Gastrocnemius medialis (tissue), 4 donors: ENCODE data around the gene THAP7. TPM values are rescaled to one million over a fixed set of nuclear protein-coding genes. Genes with fewer than 3 reads are reported as not detected.

Source experiments
- ATAC-seq, 2 donors: fragments of 150-250 bp; one replicate each; pipeline ENCODE4 v1.9.1; 2016
- DNase-seq, 2 donors: peaks; one replicate each; pipeline ENCODE4 v3.0.0-alpha.2; 2019
- H3K27ac ChIP-seq, 4 donors: fragments of 200-600 bp; sonication (generic); 1 replicate in 1 of 4; 2 replicates in 3 of 4; pipeline ENCODE4 v1.5.1; 2016 to 2018; ENCODE audit warnings: mild to moderate bottlenecking in 2 of 4, moderate library complexity in 1 of 4
- H3K27me3 ChIP-seq, 3 donors: fragments of 200-600 bp; sonication (generic) in 2 of 3; 1 replicate in 1 of 3; 2 replicates in 2 of 3; pipeline versions ENCODE4 v1.5.1 to v1.6.0; 2016 to 2019; ENCODE audit warnings: mild to moderate bottlenecking in 1 of 3, moderate library complexity in 1 of 3
- H3K36me3 ChIP-seq, 2 donors: fragments of 200-600 bp; sonication (generic) in 1 of 2; one replicate each; pipeline ENCODE4 v1.5.1; 2017 to 2018
- H3K4me1 ChIP-seq, 2 donors: fragments of 200-600 bp; sonication (generic) in 1 of 2; one replicate each; pipeline ENCODE4 v1.5.1; 2016 to 2017; ENCODE audit warnings: mild to moderate bottlenecking in 2 of 2
- H3K4me3 ChIP-seq, 4 donors: fragments of 200-600 bp; sonication (generic) in 3 of 4; 1 replicate in 1 of 4; 2 replicates in 3 of 4; pipeline ENCODE4 v1.5.1; 2016 to 2019; ENCODE audit warnings: mild to moderate bottlenecking in 2 of 4
- H3K9me3 ChIP-seq, 3 donors: fragments of 200-600 bp; sonication (generic) in 2 of 3; 1 replicate in 1 of 3; 2 replicates in 2 of 3; pipeline ENCODE4 v1.5.1; 2016 to 2019
- POLR2A ChIP-seq, 2 donors: fragments of 450-650 bp; IDR thresholded peaks; one replicate each; pipeline ENCODE4 v1.6.1; 2017; ENCODE audit warnings: antibody characterized with exemption in 2 of 2, mild to moderate bottlenecking in 2 of 2, moderate library complexity in 2 of 2
- in situ Hi-C, 4 donors: fragments of 200-750 bp; cut with MboI; loops; one replicate each; pipeline versions ENCODE4 v1.15.0 to v1.8.0; 2017; ENCODE audit warnings: low sequenced_read_pairs in 4 of 4
- intact Hi-C: fragments of 100-400 bp; cut with DNase I; formaldehyde crosslinking; loops from one replicate; pipeline ENCODE4 v1.15.1; 2023; ENCODE audit warnings: low total_unique reads
- total RNA-seq, 4 donors: library from RNA; depleted of rRNA; stranded (reverse); fragments of >200 nt; gene quantifications; one replicate each; pipeline versions ENCODE4 v1.1.0 to v1.2.3, GENCODE V29; 2016
- TF ChIP-seq, protein P1 (sequence below), 5 experiments: fragments of 450-650 bp in 3 of 5; fragments of 200-600 bp in 2 of 5; sonication (generic) in 2 of 5; IDR thresholded peaks in 4 of 5; conservative IDR thresholded peaks in 1 of 5; 1 replicate in 4 of 5; 2 replicates in 1 of 5; pipeline ENCODE4 v1.5.1; 2016 to 2019; ENCODE audit warnings: antibody characterized with exemption in 5 of 5, mild to moderate bottlenecking in 3 of 5, moderate library complexity in 3 of 5

The THAP7 gene
- total RNA-seq, 4 donors from 2014 or later: 44.8 to 76.2 (median 61.7) TPM

DNA sequence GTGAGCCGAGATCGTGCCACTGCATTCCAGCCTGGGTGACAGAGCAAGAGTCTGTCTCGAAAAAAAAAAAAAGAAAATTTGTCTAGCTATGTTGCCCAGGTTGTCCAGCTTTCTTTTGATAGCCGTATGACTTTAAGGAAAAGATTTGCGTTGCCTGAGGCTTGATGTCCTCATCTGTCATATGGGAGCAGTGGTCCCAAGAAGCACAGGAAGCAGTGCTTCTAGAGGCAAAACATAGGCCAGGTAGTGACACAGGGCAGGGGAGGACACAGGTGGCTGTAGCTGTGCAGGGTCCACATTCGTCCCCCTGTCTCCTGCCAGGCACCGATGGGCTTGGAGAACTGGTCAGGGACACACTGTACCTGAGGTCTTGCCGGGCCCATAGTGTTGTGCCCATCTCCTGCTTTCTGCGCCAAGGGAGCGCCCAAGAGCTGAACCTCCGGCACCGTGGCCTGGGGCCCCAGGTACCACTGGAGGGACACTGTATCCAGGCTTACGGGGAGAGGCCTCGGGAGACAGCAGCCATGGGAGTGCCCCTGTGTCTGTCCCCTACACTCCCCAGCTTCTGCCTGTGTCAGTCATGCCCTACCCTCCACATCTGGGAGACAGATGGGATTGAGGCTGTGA lies 45.2 kb upstream of the THAP7 start:
- in situ Hi-C loops: no loop called here

GRCh38 chr22:21045585-21046294 lies 43.8 kb upstream of the THAP7 start, which contains the start of gene LRRC74B:
Gene LRRC74B (plus strand): TSS chr22:21045946. CDS start chr22:21045987, 41 bp downstream.
- Histone ChIP-seq H3K4me3 (peak within 1 kb of the TSS; percentile 55 to 78 (median 69)), H3K36me3 (no peaks in the 10 kb centered on the region), H3K27ac (peak within 1 kb of the TSS; percentile 71 to 91 (median 89)), H3K9me3 (no peaks in the 10 kb centered on the region), H3K4me1 (peaks cover 23 to 24% of the 10 kb centered on the region in 2 donors), H3K27me3 (no peaks in the 10 kb centered on the region)
- ATAC-seq: peak; percentile 77 to 82
- peak; percentile 81 to 88 for DNase-seq
- TF ChIP-seq, protein P1, sequence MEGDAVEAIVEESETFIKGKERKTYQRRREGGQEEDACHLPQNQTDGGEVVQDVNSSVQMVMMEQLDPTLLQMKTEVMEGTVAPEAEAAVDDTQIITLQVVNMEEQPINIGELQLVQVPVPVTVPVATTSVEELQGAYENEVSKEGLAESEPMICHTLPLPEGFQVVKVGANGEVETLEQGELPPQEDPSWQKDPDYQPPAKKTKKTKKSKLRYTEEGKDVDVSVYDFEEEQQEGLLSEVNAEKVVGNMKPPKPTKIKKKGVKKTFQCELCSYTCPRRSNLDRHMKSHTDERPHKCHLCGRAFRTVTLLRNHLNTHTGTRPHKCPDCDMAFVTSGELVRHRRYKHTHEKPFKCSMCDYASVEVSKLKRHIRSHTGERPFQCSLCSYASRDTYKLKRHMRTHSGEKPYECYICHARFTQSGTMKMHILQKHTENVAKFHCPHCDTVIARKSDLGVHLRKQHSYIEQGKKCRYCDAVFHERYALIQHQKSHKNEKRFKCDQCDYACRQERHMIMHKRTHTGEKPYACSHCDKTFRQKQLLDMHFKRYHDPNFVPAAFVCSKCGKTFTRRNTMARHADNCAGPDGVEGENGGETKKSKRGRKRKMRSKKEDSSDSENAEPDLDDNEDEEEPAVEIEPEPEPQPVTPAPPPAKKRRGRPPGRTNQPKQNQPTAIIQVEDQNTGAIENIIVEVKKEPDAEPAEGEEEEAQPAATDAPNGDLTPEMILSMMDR (IDR thresholded peaks at IDR 0.05 in 4 of 5, conservative IDR thresholded peaks at IDR 0.05 in 1 of 5): no peak
- TF ChIP-seq POLR2A (IDR thresholded peaks at IDR 0.05): no peak
- in situ Hi-C loops: no loop called here
- intact Hi-C loops: loop anchor here (1.0 kb wide), 3 partner anchors 30 to 63 kb away; partner anchors contain the start of genes LZTR1, P2RX6 and THAP7

More for the DNA sequence above, 45.2 kb upstream of the THAP7 start:
- Histone ChIP-seq H3K27ac (no peak overlapping the region), H3K4me1 (peaks cover 17 to 24% of the 10 kb centered on the region in 2 donors), H3K4me3 (no peak overlapping the region), H3K9me3 (no peaks in the 10 kb centered on the region), H3K27me3 (no peaks in the 10 kb centered on the region), H3K36me3 (no peaks in the 10 kb centered on the region)
- intact Hi-C loops: no loop called here
- TF ChIP-seq, protein P1 (IDR thresholded peaks at IDR 0.05 in 4 of 5, conservative IDR thresholded peaks at IDR 0.05 in 1 of 5): no peak
- TF ChIP-seq POLR2A (IDR thresholded peaks at IDR 0.05): no peak
- ATAC-seq (no peak), DNase-seq (no peak)

DNA sequence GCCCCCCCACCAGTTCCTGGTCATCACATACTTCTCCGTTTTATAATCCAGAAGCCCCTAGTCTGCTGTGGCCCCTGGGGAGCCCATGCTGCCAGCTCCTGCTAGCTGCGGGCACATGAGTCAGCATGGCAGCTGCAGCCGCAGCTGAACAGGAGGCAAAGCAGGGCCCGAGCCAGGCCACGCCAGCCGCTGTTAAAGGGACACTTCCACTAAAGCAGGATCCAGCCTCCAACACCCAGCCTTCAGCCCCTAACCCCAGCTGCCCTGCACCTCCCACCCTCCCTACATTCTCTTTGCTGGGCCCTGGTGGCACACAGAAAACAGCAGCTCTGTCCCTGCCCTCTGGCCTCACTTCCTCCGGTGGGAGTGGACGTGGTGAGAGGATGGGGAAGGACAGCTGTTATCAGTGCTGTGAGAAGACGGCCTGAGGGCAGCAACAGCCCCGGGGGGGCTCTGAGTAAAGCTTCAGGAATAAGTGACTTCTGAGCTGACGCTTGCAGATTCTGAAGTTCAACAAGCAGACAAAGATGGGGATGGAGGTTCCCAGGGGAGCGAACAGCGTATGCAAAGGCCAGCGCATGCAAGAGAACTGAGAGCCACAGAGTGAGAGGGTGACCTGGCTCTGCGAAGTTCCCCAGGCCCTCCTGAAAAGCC lies 43.1 kb upstream of the THAP7 start:
- peak; percentile 47 to 73 for DNase-seq
- intact Hi-C loops (loop anchor here (1.0 kb wide), 3 partner anchors 30 to 63 kb away; partner anchors contain the start of genes LZTR1, P2RX6 and THAP7), in situ Hi-C loops (no loop called here)
- TF ChIP-seq POLR2A (IDR thresholded peaks at IDR 0.05): peak in 1 of 2 donors; percentile 16
- TF ChIP-seq, protein P1 (IDR thresholded peaks at IDR 0.05 in 4 of 5, conservative IDR thresholded peaks at IDR 0.05 in 1 of 5): no peak
- peaks cover 23 to 24% of the 10 kb centered on the region in 2 donors for H3K4me1 ChIP-seq
- no peaks in the 10 kb centered on the region for H3K9me3 ChIP-seq
- ATAC-seq: peak; percentile 76 to 88
- peak overlapping the region; percentile 71 to 91 (median 89) for H3K27ac ChIP-seq
- peak overlapping the region; percentile 55 to 78 (median 69) for H3K4me3 ChIP-seq
- H3K36me3 ChIP-seq: no peaks in the 10 kb centered on the region
- no peaks in the 10 kb centered on the region for H3K27me3 ChIP-seq

- H3K27me3 ChIP-seq: no peaks in the 10 kb centered on the region
- H3K4me1 ChIP-seq: peaks cover 25 to 30% of the 10 kb centered on the region in 2 donors
- peak overlapping the region; percentile 71 to 91 (median 89) for H3K27ac ChIP-seq
- H3K9me3 ChIP-seq: no peaks in the 10 kb centered on the region
- peak in 1 of 2 donors; percentile 9 for ATAC-seq
- peak overlapping the region; percentile 55 to 78 (median 69) for H3K4me3 ChIP-seq
- intact Hi-C loops: no loop called here
- TF ChIP-seq, protein P1 (IDR thresholded peaks at IDR 0.05 in 4 of 5, conservative IDR thresholded peaks at IDR 0.05 in 1 of 5): no peak
- no peak for TF ChIP-seq POLR2A (IDR thresholded peaks at IDR 0.05)
- DNase-seq: no peak
- no peaks in the 10 kb centered on the region for H3K36me3 ChIP-seq
- in situ Hi-C loops: no loop called here
These were observed 42.1 kb upstream of the THAP7 start for GRCh38 chr22:21043860-21044535.
